H9 (cell line): Measurements from ENCODE around the gene SGCB. TPM values are rescaled to one million over a fixed set of nuclear protein-coding genes. Genes with fewer than 3 reads are reported as not detected.

Source experiments
- DNase-seq: peaks from one replicate; pipeline ENCODE4 v3.0.0-alpha.2; 2017
- H2AFZ ChIP-seq: one replicate; pipeline ENCODE4 v1.6.1; 2013; ENCODE audit warnings: mild to moderate bottlenecking, low read length, control low read depth, moderate library complexity
- H2AK5ac ChIP-seq: 2 replicates; pipeline ENCODE4 v1.6.1; 2013; ENCODE audit warnings: low read length, control low read depth, mixed read lengths; ENCODE audit not compliant: insufficient read length
- H2BK120ac ChIP-seq: one replicate; pipeline ENCODE4 v1.6.1; 2013; ENCODE audit warnings: low read depth, mild to moderate bottlenecking, low read length, control low read depth, inconsistent platforms; ENCODE audit not compliant: poor library complexity, severe bottlenecking
- H2BK12ac ChIP-seq: 2 replicates; pipeline ENCODE4 v1.6.1; 2013; ENCODE audit warnings: low read length, control low read depth, mixed read lengths, low read depth; ENCODE audit not compliant: insufficient read length
- H2BK15ac ChIP-seq: 2 replicates; pipeline ENCODE4 v1.6.1; 2013; ENCODE audit warnings: low read depth, low read length, control low read depth
- H2BK20ac ChIP-seq: one replicate; pipeline ENCODE4 v1.6.1; 2013; ENCODE audit warnings: low read depth, mild to moderate bottlenecking, low read length, control low read depth, inconsistent platforms; ENCODE audit not compliant: poor library complexity, severe bottlenecking
- H2BK5ac ChIP-seq: 2 replicates; pipeline ENCODE4 v1.6.1; 2013; ENCODE audit warnings: low read length, control low read depth, mixed read lengths; ENCODE audit not compliant: insufficient read length
- H3K14ac ChIP-seq: 2 replicates; pipeline ENCODE4 v1.6.1; 2013; ENCODE audit warnings: low read length, control low read depth; ENCODE audit not compliant: insufficient read depth
- H3K18ac ChIP-seq: 2 replicates; pipeline ENCODE4 v1.6.1; 2013; ENCODE audit warnings: low read depth, mild to moderate bottlenecking, mixed read lengths, low read length, control low read depth; ENCODE audit not compliant: insufficient read length
- H3K23ac ChIP-seq: 2 replicates; pipeline ENCODE4 v1.6.1; 2013; ENCODE audit warnings: low read length, control low read depth, mixed read lengths, low read depth; ENCODE audit not compliant: insufficient read length
- H3K23me2 ChIP-seq: 2 replicates; pipeline ENCODE4 v1.6.1; 2013; ENCODE audit warnings: low read depth, mild to moderate bottlenecking, mixed read lengths, low read length, control low read depth; ENCODE audit not compliant: insufficient read length, poor library complexity, severe bottlenecking
- H3K27ac ChIP-seq: 2 replicates; pipeline ENCODE4 v1.5.1; 2013; ENCODE audit warnings: low read length, control low read depth, mixed read lengths, low read depth; ENCODE audit not compliant: insufficient read length
- H3K27me3 ChIP-seq: 2 replicates; pipeline ENCODE4 v1.6.1; 2013; ENCODE audit warnings: low read length, control low read depth, inconsistent platforms; ENCODE audit not compliant: insufficient read depth
- H3K4ac ChIP-seq: 2 replicates; pipeline ENCODE4 v1.6.1; 2013; ENCODE audit warnings: low read depth, mild to moderate bottlenecking, control low read depth, inconsistent platforms, low read length, moderate library complexity
- H3K4me1 ChIP-seq: 2 replicates; pipeline ENCODE4 v1.6.1; 2013; ENCODE audit warnings: low read length, control low read depth, inconsistent platforms; ENCODE audit not compliant: insufficient read depth
- H3K4me2 ChIP-seq: 2 replicates; pipeline ENCODE4 v1.6.1; 2013; ENCODE audit warnings: low read length, control low read depth, mixed read lengths; ENCODE audit not compliant: insufficient read length, insufficient read depth
- H3K56ac ChIP-seq: 2 replicates; pipeline ENCODE4 v1.6.1; 2013; ENCODE audit warnings: low read depth, mild to moderate bottlenecking, mixed read lengths, low read length, control low read depth; ENCODE audit not compliant: insufficient read length
- H3K79me1 ChIP-seq: 2 replicates; pipeline ENCODE4 v1.6.1; 2013; ENCODE audit warnings: low read depth, mild to moderate bottlenecking, moderate library complexity, low read length, control low read depth, inconsistent platforms; ENCODE audit not compliant: insufficient read depth, poor library complexity, severe bottlenecking
- H3K79me2 ChIP-seq: 2 replicates; pipeline ENCODE4 v1.6.1; 2013; ENCODE audit warnings: low read length, control low read depth, inconsistent platforms; ENCODE audit not compliant: insufficient read depth
- H3K9ac ChIP-seq: 2 replicates; pipeline ENCODE4 v1.6.1; 2013; ENCODE audit warnings: low read length, control low read depth, mixed read lengths; ENCODE audit not compliant: insufficient read length; ENCODE audit errors: extremely low read depth
- H3K9me3 ChIP-seq: one replicate; pipeline ENCODE4 v1.6.1; 2013; ENCODE audit warnings: low read depth, low read length, inconsistent platforms; ENCODE audit not compliant: control insufficient read depth
- H3T11ph ChIP-seq: one replicate; pipeline ENCODE4 v1.6.1; 2013; ENCODE audit warnings: mild to moderate bottlenecking, low read length, control low read depth, inconsistent platforms
- H4K20me1 ChIP-seq: one replicate; pipeline ENCODE4 v1.6.1; 2013; ENCODE audit not compliant: control insufficient read depth, insufficient read length, insufficient read depth
- H4K5ac ChIP-seq: 2 replicates; pipeline ENCODE4 v1.6.1; 2013; ENCODE audit warnings: low read depth, mild to moderate bottlenecking, mixed read lengths, low read length, control low read depth; ENCODE audit not compliant: insufficient read length
- H4K8ac ChIP-seq: replicated peaks from 2 replicates; pipeline ENCODE4 v1.6.1; 2013; ENCODE audit warnings: low read length, control low read depth, mixed read lengths, low read depth; ENCODE audit not compliant: insufficient read length
- H4K91ac ChIP-seq: 2 replicates; pipeline ENCODE4 v1.6.1; 2013; ENCODE audit warnings: low read depth, mild to moderate bottlenecking, moderate library complexity, mixed read lengths, low read length, control low read depth; ENCODE audit not compliant: insufficient read length
- H3K27ac Mint-ChIP-seq, 3 experiments: 2 replicates in 2 of 3; 3 replicates in 1 of 3; pipeline ENCODE4 v1.8.0; 2020 to 2021; ENCODE audit warnings: mixed read lengths in 3 of 3, mild to moderate bottlenecking in 1 of 3, moderate library complexity in 1 of 3
- H3K27me3 Mint-ChIP-seq: 2 replicates; pipeline ENCODE4 v1.8.0; 2021; ENCODE audit warnings: low read depth, mild to moderate bottlenecking, moderate library complexity, mixed read lengths
- H3K36me3 Mint-ChIP-seq, 3 experiments: 2 replicates in 2 of 3; 3 replicates in 1 of 3; pipeline ENCODE4 v1.8.0; 2020 to 2021; ENCODE audit warnings: low read depth in 3 of 3, mixed read lengths in 3 of 3; ENCODE audit not compliant: insufficient read depth in 1 of 3
- H3K4me1 Mint-ChIP-seq, 2 experiments: 2 replicates each; pipeline ENCODE4 v1.8.0; 2020; ENCODE audit warnings: mixed read lengths in 2 of 2
- H3K4me3 Mint-ChIP-seq, 2 experiments: 2 replicates in 1 of 2; 3 replicates in 1 of 2; pipeline ENCODE4 v1.8.0; 2020 to 2021; ENCODE audit warnings: mild to moderate bottlenecking in 2 of 2, mixed read lengths in 2 of 2, moderate library complexity in 1 of 2
- H3K9me3 Mint-ChIP-seq, 2 experiments: 2 replicates in 1 of 2; 3 replicates in 1 of 2; pipeline ENCODE4 v1.8.0; 2020; ENCODE audit warnings: mild to moderate bottlenecking in 2 of 2, mixed read lengths in 2 of 2, moderate library complexity in 1 of 2
- CTCF ChIP-seq: fragments of 200-600 bp; sonication (generic); conservative IDR thresholded peaks from 3 replicates; pipeline ENCODE4 v1.8.0; 2021; ENCODE audit warnings: antibody characterized with exemption, mild to moderate bottlenecking
- WGBS: extraction: QIAGEN DNeasy Blood & Tissue Kit; methylation state at CpG from one replicate; pipeline ENCODE4 v1.1.7; 2013; ENCODE audit warnings: missing lambda C conversion rate, low lambda C conversion rate, mixed read lengths; ENCODE audit not compliant: insufficient read length; ENCODE audit errors: extremely low coverage; 5-methylcytosine and 5-hydroxymethylcytosine counted together
- total RNA-seq: library from RNA; stranded (reverse); gene quantifications from 2 replicates; pipeline ENCODE4 v1.2.1, GENCODE V29; 2021

SGCB gene
- total RNA-seq, 1 experiment from 2014 or later = 32.3 TPM

GRCh38 chr4:52076731-52077130 lies 38.6 kb upstream of the SGCB start:
- Histone ChIP-seq H3K27me3 (no peaks in the 10 kb centered on the region), H2BK5ac (no peak overlapping the region), H3T11ph (no peak overlapping the region), H3K14ac (no peak overlapping the region), H3K27ac (no peak overlapping the region), H3K9me3 (no peaks in the 10 kb centered on the region), H4K5ac (no peak overlapping the region), H3K4me1 (no peaks in the 10 kb centered on the region), H3K79me2 (no peaks in the 10 kb centered on the region), H2AK5ac (no peak overlapping the region), H3K18ac (no peak overlapping the region), H3K9ac (no peak overlapping the region), H2BK120ac (no peak overlapping the region), H4K91ac (no peak overlapping the region), H3K56ac (no peak overlapping the region), H3K4ac (no peak overlapping the region), H2AFZ (no peak overlapping the region), H4K8ac (no peak overlapping the region), H2BK12ac (no peak overlapping the region), H2BK15ac (no peak overlapping the region), H3K23ac (no peak overlapping the region), H4K20me1 (no peaks in the 10 kb centered on the region), H2BK20ac (no peak overlapping the region), H3K23me2 (no peaks in the 10 kb centered on the region), H3K4me2 (peak overlapping the region; percentile 18), H3K79me1 (no peaks in the 10 kb centered on the region)
- Mint-ChIP-seq H3K27ac (no peak overlapping the region), H3K36me3 (no peaks in the 10 kb centered on the region), H3K4me3 (peak overlapping the region; percentile 54 to 78), H3K27me3 (peaks cover 28% of the 10 kb centered on the region), H3K9me3 (no peaks in the 10 kb centered on the region), H3K4me1 (peaks cover 5 to 9% of the 10 kb centered on the region in 2 experiments)
- WGBS = no CpG with 5 or more reads among the region's 26 CpGs
- peak; percentile 76 for DNase-seq
- TF ChIP-seq CTCF = no peak
